Smooth muscle cell of trachea (primary cell): ENCODE measurements around the gene KHDC1L. TPM values are rescaled to one million over a fixed set of nuclear protein-coding genes. Genes with fewer than 3 reads are reported as not detected.

Experiments used
- total RNA-seq: library from RNA; depleted of rRNA; stranded (reverse); fragments of >200 nt; gene quantifications from 2 replicates; pipeline ENCODE4 v1.2.1, GENCODE V29; 2014

KHDC1L gene
- not detected in 2 replicates for total RNA-seq

GRCh38 chr6:73225396-73225795 lies at the start of gene KHDC1L:
TSS of gene KHDC1L (minus strand) at chr6:73225496. CDS start at chr6:73225408, 88 bp downstream.

GRCh38 chr6:73262671-73263569 lies 37.6 kb upstream of the KHDC1L start, which contains the start of gene KHDC1:
TSS of gene KHDC1 (minus strand) at chr6:73263196. CDS start at chr6:73242517, 20,679 bp downstream.

Other genes starting within 250 kb of the KHDC1L start
- gene KHDC1, start 37.7 kb upstream of the KHDC1L start, total RNA-seq, result 7.9 and 8.1 TPM in 2 replicates
- gene DPPA5, start 128.8 kb upstream of the KHDC1L start, total RNA-seq, result not detected in 2 replicates
- gene KHDC3L, start 137.2 kb upstream of the KHDC1L start, total RNA-seq, result not detected in 2 replicates
- 0.29 TPM in 1 of 2 replicates, not detected in the other for gene OOEP, start 144.4 kb upstream of the KHDC1L start, total RNA-seq
- 0.33 and 1.6 TPM in 2 replicates for gene DDX43, start 169.3 kb upstream of the KHDC1L start, total RNA-seq
- 4.1 and 6.5 TPM in 2 replicates for gene CGAS, start 226.8 kb upstream of the KHDC1L start, total RNA-seq
- 34.6 and 36.4 TPM in 2 replicates for gene MTO1, start 236.2 kb upstream of the KHDC1L start, total RNA-seq